IMR-90 (cell line): ENCODE data around the gene AP4B1. TPM values are rescaled to one million over a fixed set of nuclear protein-coding genes. Genes with fewer than 3 reads are reported as not detected.

Experiments used
- ATAC-seq: fragments of 200-7000 bp; cut with Tn5 transposase; 2 replicates; pipeline ENCODE4 v1.9.1; 2020; ENCODE audit warnings: low read depth, mild to moderate bottlenecking, moderate library complexity
- BruUV-seq: library from RNA; stranded (reverse); fragments of 400-500 nt; replicated peaks from 2 replicates; lab custom pipeline; 2021; lab: Mats Ljungman, UMichigan
- CTCF ChIA-PET: fragments of 300-600 bp; formaldehyde crosslinking; extraction: SDS; loops from one replicate; lab custom pipeline; 2021; ENCODE audit warnings: antibody characterized with exemption; lab: Yijun Ruan, JAX
- POLR2A ChIA-PET: fragments of 300-600 bp; sonication (Branson Sonifier 250); formaldehyde crosslinking; loops from one replicate; lab custom pipeline; 2022; ENCODE audit warnings: antibody characterized with exemption; ENCODE audit not compliant: unreplicated experiment; lab: Charles Lee
- DNase-seq: peaks from one replicate; pipeline ENCODE4 v3.0.0; 2013
- H2AFZ ChIP-seq: replicated peaks from 2 replicates; pipeline ENCODE3; 2013; ENCODE audit warnings: low read length, mild to moderate bottlenecking; ENCODE audit not compliant: poor library complexity
- H2AK5ac ChIP-seq: 2 replicates; pipeline ENCODE4 v1.6.1; 2013; ENCODE audit warnings: low read depth, low read length, inconsistent platforms
- H2AK9ac ChIP-seq: replicated peaks from 2 replicates; pipeline ENCODE3; 2013; ENCODE audit warnings: mild to moderate bottlenecking, low read depth, low read length, moderate library complexity; ENCODE audit not compliant: poor library complexity
- H2BK120ac ChIP-seq: 2 replicates; pipeline ENCODE4 v1.6.1; 2013; ENCODE audit warnings: low read depth, low read length, inconsistent platforms
- H2BK15ac ChIP-seq: 3 replicates; pipeline ENCODE4 v1.6.1; 2013; ENCODE audit warnings: low read depth, low read length, inconsistent platforms
- H2BK20ac ChIP-seq: 2 replicates; pipeline ENCODE4 v1.6.1; 2013; ENCODE audit warnings: low read depth, mild to moderate bottlenecking, inconsistent platforms, low read length, moderate library complexity
- H2BK5ac ChIP-seq: 2 replicates; pipeline ENCODE4 v1.6.1; 2013; ENCODE audit warnings: mild to moderate bottlenecking, low read depth, low read length, inconsistent platforms; ENCODE audit not compliant: poor library complexity, severe bottlenecking
- H3K14ac ChIP-seq: replicated peaks from 2 replicates; pipeline ENCODE4 v1.6.1; 2013; ENCODE audit warnings: low read depth, low read length, inconsistent platforms
- H3K18ac ChIP-seq: 2 replicates; pipeline ENCODE4 v1.6.1; 2013; ENCODE audit warnings: low read depth, low read length, control low read depth
- H3K23ac ChIP-seq: 2 replicates; pipeline ENCODE4 v1.6.1; 2013; ENCODE audit warnings: low read depth, low read length, inconsistent platforms
- H3K27ac ChIP-seq: 2 replicates; pipeline ENCODE4 v1.5.1; 2013; ENCODE audit warnings: mild to moderate bottlenecking, control low read depth, low read length; ENCODE audit not compliant: insufficient read depth
- H3K27me3 ChIP-seq: 2 replicates; pipeline ENCODE4 v1.6.1; 2013; ENCODE audit warnings: low read length; ENCODE audit not compliant: control insufficient read depth, insufficient read depth
- H3K36me3 ChIP-seq: 2 replicates; pipeline ENCODE4 v1.6.1; 2013; ENCODE audit warnings: low read length, mixed read lengths; ENCODE audit not compliant: control insufficient read depth, insufficient read depth
- H3K4ac ChIP-seq: 2 replicates; pipeline ENCODE4 v1.6.1; 2013; ENCODE audit warnings: low read depth, low read length, inconsistent platforms
- H3K4me1 ChIP-seq: 2 replicates; pipeline ENCODE4 v1.6.1; 2013; ENCODE audit warnings: low read length, mixed read lengths; ENCODE audit not compliant: control insufficient read depth, insufficient read depth
- H3K4me2 ChIP-seq: 2 replicates; pipeline ENCODE4 v1.6.1; 2013; ENCODE audit warnings: low read depth, mild to moderate bottlenecking, control low read depth, low read length, moderate library complexity
- H3K4me3 ChIP-seq: 2 replicates; pipeline ENCODE4 v1.5.1; 2013; ENCODE audit warnings: low read depth, mild to moderate bottlenecking, control low read depth, low read length, moderate library complexity; ENCODE audit not compliant: insufficient read depth
- H3K56ac ChIP-seq: 2 replicates; pipeline ENCODE4 v1.6.1; 2013; ENCODE audit warnings: low read length, inconsistent platforms; ENCODE audit not compliant: insufficient read depth; ENCODE audit errors: extremely low read depth
- H3K79me1 ChIP-seq, 2 experiments: 2 replicates each; pipeline ENCODE4 v1.6.1; 2013; ENCODE audit warnings: low read length in 2 of 2, inconsistent platforms in 1 of 2, low read depth in 1 of 2
- H3K9ac ChIP-seq: 2 replicates; pipeline ENCODE4 v1.6.1; 2013; ENCODE audit warnings: low read depth, low read length, control low read depth
- H3K9me1 ChIP-seq: 2 replicates; pipeline ENCODE4 v1.6.1; 2013; ENCODE audit warnings: low read length, inconsistent platforms; ENCODE audit not compliant: insufficient read depth
- H3K9me3 ChIP-seq: 2 replicates; pipeline ENCODE4 v1.6.1; 2013; ENCODE audit warnings: low read length; ENCODE audit not compliant: control insufficient read depth, insufficient read depth
- H4K20me1 ChIP-seq: 2 replicates; pipeline ENCODE4 v1.6.1; 2013; ENCODE audit warnings: low read length, inconsistent platforms; ENCODE audit not compliant: insufficient read depth
- H4K5ac ChIP-seq: 2 replicates; pipeline ENCODE4 v1.6.1; 2013; ENCODE audit warnings: mild to moderate bottlenecking, low read depth, low read length, control low read depth
- H4K8ac ChIP-seq, 2 experiments: 2 replicates each; pipeline ENCODE4 v1.6.1; 2013; ENCODE audit warnings: low read depth in 2 of 2, low read length in 2 of 2, control low read depth in 1 of 2, inconsistent platforms in 1 of 2
- H4K91ac ChIP-seq: 2 replicates; pipeline ENCODE4 v1.6.1; 2013; ENCODE audit warnings: low read depth, low read length, inconsistent platforms; ENCODE audit not compliant: insufficient read depth
- BHLHE40 ChIP-seq: fragments of 150-350 bp; IDR thresholded peaks from 2 replicates; pipeline ENCODE4 v1.6.1; 2016; ENCODE audit warnings: mild to moderate bottlenecking, low read depth, low read length
- CEBPB ChIP-seq: IDR thresholded peaks from 2 replicates; pipeline ENCODE4 v1.6.1; 2012; ENCODE audit warnings: low read depth, low read length, improper control_type of control experiment
- CHD1 ChIP-seq: IDR thresholded peaks from 2 replicates; pipeline ENCODE4 v1.6.1; 2012; ENCODE audit warnings: low read depth, low read length, improper control_type of control experiment
- CTCF ChIP-seq: conservative IDR thresholded peaks from 2 replicates; pipeline ENCODE4 v1.5.1; 2012; ENCODE audit warnings: mild to moderate bottlenecking, low read depth, low read length, improper control_type of control experiment
- FOS ChIP-seq: fragments of 150-350 bp; IDR thresholded peaks from 2 replicates; pipeline ENCODE4 v1.6.1; 2016; ENCODE audit warnings: low read depth, low read length
- MAFK ChIP-seq: IDR thresholded peaks from 2 replicates; pipeline ENCODE4 v1.6.1; 2012; ENCODE audit warnings: low read depth, low read length, improper control_type of control experiment
- MAZ ChIP-seq: IDR thresholded peaks from 2 replicates; pipeline ENCODE4 v1.6.1; 2012; ENCODE audit warnings: low read depth, mild to moderate bottlenecking, low read length, improper control_type of control experiment, moderate library complexity, borderline replicate concordance
- MXI1 ChIP-seq: IDR thresholded peaks from 2 replicates; pipeline ENCODE4 v1.6.1; 2012; ENCODE audit warnings: low read depth, mild to moderate bottlenecking, low read length, moderate library complexity, borderline replicate concordance
- NFE2L2 ChIP-seq: fragments of 150-350 bp; IDR thresholded peaks from 2 replicates; pipeline ENCODE4 v1.6.1; 2016; ENCODE audit warnings: low read depth, mild to moderate bottlenecking, low read length
- POLR2A ChIP-seq: IDR thresholded peaks from 2 replicates; pipeline ENCODE4 v1.6.1; 2012; ENCODE audit warnings: mild to moderate bottlenecking, low read depth, low read length
- RAD21 ChIP-seq: IDR thresholded peaks from 2 replicates; pipeline ENCODE4 v1.6.1; 2012; ENCODE audit warnings: low read length, improper control_type of control experiment
- RCOR1 ChIP-seq: IDR thresholded peaks from 2 replicates; pipeline ENCODE4 v1.6.1; 2012; ENCODE audit warnings: mild to moderate bottlenecking, low read length, improper control_type of control experiment; ENCODE audit not compliant: insufficient replicate concordance
- RFX5 ChIP-seq: IDR thresholded peaks from 2 replicates; pipeline ENCODE4 v1.8.0; 2012; ENCODE audit warnings: low read depth, mild to moderate bottlenecking, low read length, moderate library complexity
- SMC3 ChIP-seq: fragments of 150-350 bp; IDR thresholded peaks from 2 replicates; pipeline ENCODE4 v1.6.1; 2016; ENCODE audit warnings: low read depth, mild to moderate bottlenecking, antibody characterized with exemption, low read length, moderate library complexity
- USF2 ChIP-seq: fragments of 150-350 bp; IDR thresholded peaks from 2 replicates; pipeline ENCODE4 v1.6.1; 2017; ENCODE audit warnings: mild to moderate bottlenecking, antibody characterized with exemption, low read length, low read depth
- WGBS, 2 experiments: methylation state at CpG; one replicate each; pipeline versions ENCODE4 v1.1.5 to v1.1.7; 2013; ENCODE audit warnings: missing lambda C conversion rate in 2 of 2; ENCODE audit not compliant: insufficient read length in 1 of 2; ENCODE audit errors: extremely low coverage in 2 of 2; 5-methylcytosine and 5-hydroxymethylcytosine counted together
- dilution Hi-C: fragments of 300-500 bp; cut with HindIII; formaldehyde crosslinking; loops from one replicate; pipeline ENCODE4 v1.14.3; 2018; ENCODE audit warnings: low sequenced_read_pairs; ENCODE audit not compliant: unreplicated experiment
- in situ Hi-C: fragments of 300-500 bp; cut with MboI; formaldehyde crosslinking; loops from 3 replicates; pipeline ENCODE4 v1.14.3; 2019; ENCODE audit warnings: low sequenced_read_pairs, inconsistent platforms, mixed read lengths
- intact Hi-C: fragments of 100-400 bp; cut with micrococcal nuclease; formaldehyde crosslinking; loops from 2 replicates; pipeline ENCODE4 v1.10.0; 2022
- polyA plus RNA-seq, 3 experiments: library from polyadenylated mRNA; depleted of rRNA; stranded (reverse); fragments of >200 nt; gene quantifications; 2 replicates each; pipeline ENCODE4 v1.2.3, GENCODE V29; 2012; ENCODE audit warnings: low replicate concordance in 1 of 3
- total RNA-seq: library from RNA; depleted of rRNA; stranded (reverse); fragments of >200 nt; gene quantifications from 2 replicates; pipeline ENCODE4 v1.2.3, GENCODE V29; 2012
- TF ChIP-seq, protein P1 (sequence below): fragments of 150-350 bp; IDR thresholded peaks from 2 replicates; pipeline ENCODE4 v1.6.1; 2016; ENCODE audit warnings: low read depth, mild to moderate bottlenecking, low read length, moderate library complexity, borderline replicate concordance

AP4B1 gene
- total and polyA plus RNA-seq, 2 of the 4 experiments (the other 2 are of a cell fraction), result 15.6 to 18.1 TPM

DNA sequence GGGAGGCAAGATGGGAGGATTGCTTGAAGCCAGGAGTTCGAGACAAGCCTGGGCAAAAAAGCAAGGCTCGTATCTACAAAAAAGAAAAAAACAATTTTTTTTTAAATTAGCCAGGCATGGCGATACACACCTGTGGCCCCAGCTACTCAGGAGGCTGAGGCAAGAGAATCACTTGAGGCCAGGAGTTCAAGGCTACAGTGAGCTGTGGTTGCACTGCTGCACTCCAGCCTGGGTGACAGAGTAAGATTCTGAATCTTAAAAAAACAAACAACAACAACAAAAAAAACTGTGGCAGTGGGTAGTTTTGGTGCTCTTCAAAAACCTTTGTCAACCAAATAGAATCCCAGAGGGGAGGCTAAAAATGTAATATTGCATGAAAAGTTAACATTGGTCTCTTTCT, 33.8 kb downstream of the AP4B1 start:
- no peak overlapping the region for H4K8ac ChIP-seq
- H3K4me3 ChIP-seq, result no peak overlapping the region
- H3K4ac ChIP-seq, result no peak overlapping the region
- no peak overlapping the region for H3K18ac ChIP-seq
- WGBS, 2 experiments, result no CpG with 5 or more reads among the region's 3 CpGs
- CTCF ChIA-PET, result no interaction called here
- H2AK5ac ChIP-seq, result no peak overlapping the region
- peaks cover 6% of the 10 kb centered on the region; the same call in 1 of the 2 replicates for H3K4me1 ChIP-seq
- H4K20me1 ChIP-seq, result no peaks in the 10 kb centered on the region
- no peak overlapping the region for H2AK9ac ChIP-seq
- H4K91ac ChIP-seq, result no peak overlapping the region
- BruUV-seq, result no TSS peak
- H2BK120ac ChIP-seq, result no peak overlapping the region
- in situ Hi-C loops (loop anchor here (25.0 kb wide), 1 partner anchor 417 kb away; no protein-coding TSS in a partner anchor), intact Hi-C loops (no loop called here), dilution Hi-C loops (no loop called here)
- H3K14ac ChIP-seq, result no peak overlapping the region
- no peak for ATAC-seq
- DNase-seq, result no peak
- H3K9me3 ChIP-seq, result no peaks in the 10 kb centered on the region
- no peak overlapping the region for H2BK15ac ChIP-seq
- H3K23ac ChIP-seq, result no peak overlapping the region
- H3K27ac ChIP-seq, result no peak overlapping the region
- no peak overlapping the region for H2BK5ac ChIP-seq
- no peak overlapping the region for H3K56ac ChIP-seq
- no peak overlapping the region for H2BK20ac ChIP-seq
- POLR2A ChIA-PET, result no interaction called here
- H4K5ac ChIP-seq, result no peak overlapping the region
- H3K79me1 ChIP-seq, result no peaks in the 10 kb centered on the region
- H3K9me1 ChIP-seq, result peaks cover 3% of the 10 kb centered on the region; the same call in 1 of the 2 replicates
- TF ChIP-seq MXI1, result no peak
- TF ChIP-seq CEBPB, result no peak
- no peak for TF ChIP-seq CTCF
- TF ChIP-seq, protein P1, sequence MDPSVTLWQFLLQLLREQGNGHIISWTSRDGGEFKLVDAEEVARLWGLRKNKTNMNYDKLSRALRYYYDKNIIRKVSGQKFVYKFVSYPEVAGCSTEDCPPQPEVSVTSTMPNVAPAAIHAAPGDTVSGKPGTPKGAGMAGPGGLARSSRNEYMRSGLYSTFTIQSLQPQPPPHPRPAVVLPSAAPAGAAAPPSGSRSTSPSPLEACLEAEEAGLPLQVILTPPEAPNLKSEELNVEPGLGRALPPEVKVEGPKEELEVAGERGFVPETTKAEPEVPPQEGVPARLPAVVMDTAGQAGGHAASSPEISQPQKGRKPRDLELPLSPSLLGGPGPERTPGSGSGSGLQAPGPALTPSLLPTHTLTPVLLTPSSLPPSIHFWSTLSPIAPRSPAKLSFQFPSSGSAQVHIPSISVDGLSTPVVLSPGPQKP, result no peak
- TF ChIP-seq RAD21, result no peak
- TF ChIP-seq POLR2A, result no peak
- no peak for TF ChIP-seq CHD1
- TF ChIP-seq MAZ, result no peak
- TF ChIP-seq MAFK, result no peak
- no peak for TF ChIP-seq RFX5
- TF ChIP-seq USF2, result no peak
- TF ChIP-seq BHLHE40, result no peak
- no peak for TF ChIP-seq RCOR1
- no peak for TF ChIP-seq FOS
- TF ChIP-seq SMC3, result no peak
- no peak for TF ChIP-seq NFE2L2
- H3K4me2 ChIP-seq, result no peak overlapping the region
- H3K36me3 ChIP-seq, result no peaks in the 10 kb centered on the region
- no peak overlapping the region for H2AFZ ChIP-seq
- no peak overlapping the region for H3K9ac ChIP-seq
- H3K27me3 ChIP-seq, result no peaks in the 10 kb centered on the region
